Lung (tissue), 12 donors: ENCODE measurements around the gene EFCAB12. TPM values are rescaled to one million over a fixed set of nuclear protein-coding genes. Genes with fewer than 3 reads are reported as not detected.

ENCODE experiments used
- ATAC-seq: fragments of 200-7000 bp; cut with Tn5 transposase; one replicate; pipeline ENCODE4 v1.9.1; 2020; ENCODE audit warnings: moderate number of reproducible peaks; ENCODE audit not compliant: insufficient read depth, low FRiP score
- DNase-seq, 3 donors: peaks; one replicate each; pipeline ENCODE4 v3.0.0-alpha.2; 2013 to 2017
- H3K27ac ChIP-seq, 2 donors: one replicate each; pipeline ENCODE4 v1.5.1; 2013; ENCODE audit warnings: mild to moderate bottlenecking in 2 of 2, moderate library complexity in 2 of 2, control low read depth in 1 of 2, inconsistent platforms in 1 of 2, low read depth in 1 of 2, low read length in 1 of 2
- H3K27me3 ChIP-seq, 3 donors: one replicate each; pipeline ENCODE4 v1.5.1; 2013; ENCODE audit warnings: low read length in 2 of 3; ENCODE audit not compliant: control insufficient read depth in 3 of 3, insufficient read depth in 3 of 3
- H3K36me3 ChIP-seq, 4 donors: one replicate each; pipeline ENCODE4 v1.5.1; 2013; ENCODE audit warnings: low read length in 4 of 4, mild to moderate bottlenecking in 1 of 4, moderate library complexity in 1 of 4; ENCODE audit not compliant: control insufficient read depth in 4 of 4, insufficient read depth in 4 of 4
- H3K4me1 ChIP-seq, 5 donors: one replicate each; pipeline ENCODE4 v1.5.1; 2013; ENCODE audit warnings: low read length in 5 of 5, mild to moderate bottlenecking in 2 of 5, moderate library complexity in 1 of 5; ENCODE audit not compliant: control insufficient read depth in 5 of 5, insufficient read depth in 5 of 5
- H3K4me3 ChIP-seq: one replicate; pipeline ENCODE4 v1.5.1; 2013; ENCODE audit warnings: mild to moderate bottlenecking, control low read depth, moderate library complexity
- H3K9ac ChIP-seq, 2 donors: one replicate each; pipeline ENCODE4 v1.5.1; 2013; ENCODE audit warnings: low read length in 2 of 2, control low read depth in 1 of 2; ENCODE audit not compliant: insufficient read depth in 1 of 2
- H3K9me3 ChIP-seq, 4 donors: one replicate each; pipeline ENCODE4 v1.5.1; 2013; ENCODE audit warnings: low read length in 3 of 4, mild to moderate bottlenecking in 1 of 4, moderate library complexity in 1 of 4; ENCODE audit not compliant: control insufficient read depth in 4 of 4, insufficient read depth in 3 of 4
- WGBS, 2 donors: extraction: QIAGEN DNeasy Blood & Tissue Kit; methylation state at CpG; one replicate each; pipeline ENCODE4 v1.1.7; 2013; 5-methylcytosine and 5-hydroxymethylcytosine counted together
- polyA plus RNA-seq, 2 donors: library from polyadenylated mRNA; stranded (reverse); fragments of 200-250 nt; gene quantifications; one replicate each; pipeline ENCODE4 v1.2.1, GENCODE V29; 2013
- total RNA-seq, 2 donors: library from RNA; depleted of rRNA in 1 of 2; stranded (reverse); fragments of >200 nt in 1 of 2; gene quantifications; one replicate each; pipeline ENCODE4 v1.2.1, GENCODE V29; 2014 to 2021
- TF ChIP-seq, protein P1 (sequence below): IDR thresholded peaks from 2 replicates; pipeline ENCODE4 v1.5.1; 2012; ENCODE audit warnings: mild to moderate bottlenecking; ENCODE audit errors: control extremely low read depth, extremely low read depth
- donor health status: control.
- donor health status: control.
- donor health status: Bipolar disorder and iron deficiency.
- donor health status: healthy.
- donor health status: DM: yes; HTN: yes; CAD: no.

EFCAB12 gene
- total and polyA plus RNA-seq, 4 donors: 2.6 to 8.8 (median 3.3) TPM

DNA sequence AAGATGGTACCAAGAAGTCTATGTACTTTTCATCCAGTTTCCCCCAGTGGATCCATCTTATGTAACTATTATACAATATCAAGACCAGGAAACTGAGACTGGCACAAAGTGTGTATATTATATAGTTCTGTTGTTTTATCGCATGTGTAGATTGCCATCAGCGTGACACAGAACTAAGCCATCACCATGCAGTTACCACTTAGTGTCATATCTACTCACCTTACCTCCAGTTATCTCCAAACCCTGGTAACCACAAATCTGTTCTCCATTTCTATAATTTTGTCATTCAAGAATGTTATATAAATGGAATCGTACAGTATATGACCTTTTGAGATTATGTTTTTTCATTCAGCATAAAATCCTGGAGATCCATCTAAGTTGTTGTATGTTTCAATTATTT, 34.7 kb upstream of the EFCAB12 start:
- H3K9me3 ChIP-seq: no peaks in the 10 kb centered on the region
- H3K9ac ChIP-seq: no peak overlapping the region
- H3K4me1 ChIP-seq: no peaks in the 10 kb centered on the region
- 97 to 99% methylated on average over 3 of the region's 3 CpGs for WGBS, 2 donors
- ATAC-seq: no peak
- no peak for DNase-seq
- H3K27me3 ChIP-seq: no peaks in the 10 kb centered on the region
- peaks cover 4 to 44% (median 19%) of the 10 kb centered on the region in 4 donors for H3K36me3 ChIP-seq
- H3K4me3 ChIP-seq: no peak overlapping the region
- H3K27ac ChIP-seq: peak overlapping the region in 1 of 2 donors; percentile 76
- TF ChIP-seq, protein P1, sequence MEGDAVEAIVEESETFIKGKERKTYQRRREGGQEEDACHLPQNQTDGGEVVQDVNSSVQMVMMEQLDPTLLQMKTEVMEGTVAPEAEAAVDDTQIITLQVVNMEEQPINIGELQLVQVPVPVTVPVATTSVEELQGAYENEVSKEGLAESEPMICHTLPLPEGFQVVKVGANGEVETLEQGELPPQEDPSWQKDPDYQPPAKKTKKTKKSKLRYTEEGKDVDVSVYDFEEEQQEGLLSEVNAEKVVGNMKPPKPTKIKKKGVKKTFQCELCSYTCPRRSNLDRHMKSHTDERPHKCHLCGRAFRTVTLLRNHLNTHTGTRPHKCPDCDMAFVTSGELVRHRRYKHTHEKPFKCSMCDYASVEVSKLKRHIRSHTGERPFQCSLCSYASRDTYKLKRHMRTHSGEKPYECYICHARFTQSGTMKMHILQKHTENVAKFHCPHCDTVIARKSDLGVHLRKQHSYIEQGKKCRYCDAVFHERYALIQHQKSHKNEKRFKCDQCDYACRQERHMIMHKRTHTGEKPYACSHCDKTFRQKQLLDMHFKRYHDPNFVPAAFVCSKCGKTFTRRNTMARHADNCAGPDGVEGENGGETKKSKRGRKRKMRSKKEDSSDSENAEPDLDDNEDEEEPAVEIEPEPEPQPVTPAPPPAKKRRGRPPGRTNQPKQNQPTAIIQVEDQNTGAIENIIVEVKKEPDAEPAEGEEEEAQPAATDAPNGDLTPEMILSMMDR: no peak

DNA sequence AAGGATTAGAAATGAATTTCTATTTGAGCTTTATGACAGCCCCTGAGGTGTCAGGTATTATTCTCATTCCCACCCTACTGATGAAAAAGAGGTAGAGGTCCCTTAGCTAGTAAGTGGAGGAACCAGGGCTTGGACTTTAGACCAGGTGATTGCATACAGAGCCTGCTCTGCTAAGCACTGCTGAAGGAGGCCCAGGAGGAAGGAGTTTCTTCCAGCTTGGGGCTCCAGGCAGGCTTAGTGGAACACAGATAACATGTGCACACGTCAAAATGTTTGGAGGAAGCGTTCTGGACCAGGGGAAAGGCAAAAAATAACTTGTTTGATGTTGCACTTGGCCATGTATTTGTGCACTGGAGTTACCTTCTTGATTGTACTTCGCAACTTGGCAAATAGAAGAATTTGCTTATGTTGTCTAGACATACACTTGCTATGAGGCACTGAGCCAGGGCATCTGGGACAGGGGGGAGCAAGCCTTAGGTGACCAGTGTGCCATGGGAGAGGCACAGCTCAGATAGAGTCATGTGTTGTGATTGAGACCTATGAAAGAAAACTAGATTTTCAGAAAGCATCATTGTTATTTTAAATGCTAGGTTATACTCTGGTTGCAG, 34.0 kb upstream of the EFCAB12 start:
- ATAC-seq: no peak
- DNase-seq: no peak
- Histone ChIP-seq H3K27ac (peak overlapping the region in 1 of 2 donors; percentile 76), H3K4me1 (no peaks in the 10 kb centered on the region), H3K27me3 (no peaks in the 10 kb centered on the region), H3K36me3 (peaks cover 4 to 43% (median 18%) of the 10 kb centered on the region in 4 donors), H3K9ac (no peak overlapping the region), H3K9me3 (no peaks in the 10 kb centered on the region), H3K4me3 (no peak overlapping the region)
- WGBS, 2 donors: 82 to 93% methylated on average over 3 of the region's 3 CpGs
- TF ChIP-seq, protein P1: no peak

DNA sequence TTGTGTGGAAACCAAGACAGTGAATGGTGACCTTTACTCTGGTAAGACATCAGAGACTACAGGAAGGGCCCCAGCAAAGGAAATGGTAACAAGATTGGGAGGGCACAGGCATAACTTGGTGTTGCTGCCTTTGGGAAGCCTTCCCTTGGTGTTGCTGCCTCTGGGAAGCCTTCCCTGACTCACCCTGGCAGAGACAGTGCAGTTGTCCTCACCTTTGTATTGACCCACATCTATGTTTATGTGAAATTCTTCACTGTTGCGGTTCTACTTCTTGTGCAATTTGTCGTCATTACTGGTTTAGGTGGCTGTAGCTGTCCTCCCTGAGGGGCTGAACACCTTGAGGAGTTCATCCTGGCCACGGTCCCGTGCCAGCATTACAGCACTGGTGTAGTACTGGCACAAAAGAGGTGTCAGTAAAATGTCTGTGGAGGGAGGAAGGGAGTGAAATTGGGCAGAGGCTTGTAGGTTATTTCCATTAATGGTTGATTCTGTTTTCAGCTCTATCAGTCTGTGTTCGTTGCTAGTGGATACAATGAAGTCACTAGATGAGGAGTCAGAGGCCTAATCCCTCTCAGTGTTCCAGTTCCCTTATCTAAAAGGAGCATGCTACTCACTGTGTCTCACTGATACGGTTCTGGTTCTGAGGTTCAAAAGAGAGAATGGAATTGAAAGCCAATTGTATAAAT, 33.2 kb upstream of the EFCAB12 start:
- Histone ChIP-seq H3K4me1 (no peaks in the 10 kb centered on the region), H3K9me3 (no peaks in the 10 kb centered on the region), H3K4me3 (no peak overlapping the region), H3K27me3 (no peaks in the 10 kb centered on the region), H3K9ac (no peak overlapping the region), H3K36me3 (peaks cover 4 to 40% (median 16%) of the 10 kb centered on the region in 4 donors), H3K27ac (peak overlapping the region in 1 of 2 donors; percentile 92)
- WGBS, 2 donors: 78 to 87% methylated on average over 6 of the region's 6 CpGs
- no peak for DNase-seq
- no peak for ATAC-seq
- TF ChIP-seq, protein P1: no peak
